Measurements from ENCODE around the gene LSM6.

- TF ChIP-seq POLR2A (IDR thresholded peaks at IDR 0.05) (no peak), CTCF (IDR thresholded peaks at IDR 0.05) (no peak)
Measured at GRCh38 chr4:146134761-146135445, 40.6 kb upstream of the LSM6 start.

Measured in Peyer's patch (tissue), 4 donors.